Bronchial epithelial cell (primary cell): ENCODE data around the gene CEPT1. TPM values are rescaled to one million over a fixed set of nuclear protein-coding genes. Genes with fewer than 3 reads are reported as not detected.
A peak's percentile ranks its signal among the peaks of the same experiment; 100 is the strongest.

ENCODE experiments used
- DNase-seq: peaks from one replicate; pipeline ENCODE4 v3.0.0-alpha.2; 2010; ENCODE audit warnings: low read depth
- FAIRE-seq: peaks from 2 replicates; lab custom pipeline; 2011; peaks lifted over from hg19 to GRCh38; lab: Jason Lieb, UNC
- H3K27me3 ChIP-seq: 2 replicates; pipeline ENCODE4 v1.5.1; 2011; ENCODE audit warnings: low read length; ENCODE audit not compliant: control insufficient read depth, insufficient read depth
- H3K36me3 ChIP-seq: 2 replicates; pipeline ENCODE4 v1.5.1; 2011; ENCODE audit warnings: low read length; ENCODE audit not compliant: control insufficient read depth, insufficient read depth
- H3K4me3 ChIP-seq: 2 replicates; pipeline ENCODE4 v1.5.1; 2011; ENCODE audit warnings: mild to moderate bottlenecking, low read depth, low read length, control low read depth
- CTCF ChIP-seq: IDR thresholded peaks from 2 replicates; pipeline ENCODE4 v1.5.1; 2011; ENCODE audit warnings: mild to moderate bottlenecking, moderate library complexity, low read length, control low read depth, inconsistent platforms; ENCODE audit not compliant: insufficient read depth, severe bottlenecking
- total RNA-seq: library from RNA; depleted of rRNA; stranded (reverse); fragments of >200 nt; gene quantifications from 2 replicates; pipeline ENCODE4 v1.2.1, GENCODE V29; 2014

CEPT1 gene
- total RNA-seq, 1 donor from 2014 or later = 49.5 TPM

DNA sequence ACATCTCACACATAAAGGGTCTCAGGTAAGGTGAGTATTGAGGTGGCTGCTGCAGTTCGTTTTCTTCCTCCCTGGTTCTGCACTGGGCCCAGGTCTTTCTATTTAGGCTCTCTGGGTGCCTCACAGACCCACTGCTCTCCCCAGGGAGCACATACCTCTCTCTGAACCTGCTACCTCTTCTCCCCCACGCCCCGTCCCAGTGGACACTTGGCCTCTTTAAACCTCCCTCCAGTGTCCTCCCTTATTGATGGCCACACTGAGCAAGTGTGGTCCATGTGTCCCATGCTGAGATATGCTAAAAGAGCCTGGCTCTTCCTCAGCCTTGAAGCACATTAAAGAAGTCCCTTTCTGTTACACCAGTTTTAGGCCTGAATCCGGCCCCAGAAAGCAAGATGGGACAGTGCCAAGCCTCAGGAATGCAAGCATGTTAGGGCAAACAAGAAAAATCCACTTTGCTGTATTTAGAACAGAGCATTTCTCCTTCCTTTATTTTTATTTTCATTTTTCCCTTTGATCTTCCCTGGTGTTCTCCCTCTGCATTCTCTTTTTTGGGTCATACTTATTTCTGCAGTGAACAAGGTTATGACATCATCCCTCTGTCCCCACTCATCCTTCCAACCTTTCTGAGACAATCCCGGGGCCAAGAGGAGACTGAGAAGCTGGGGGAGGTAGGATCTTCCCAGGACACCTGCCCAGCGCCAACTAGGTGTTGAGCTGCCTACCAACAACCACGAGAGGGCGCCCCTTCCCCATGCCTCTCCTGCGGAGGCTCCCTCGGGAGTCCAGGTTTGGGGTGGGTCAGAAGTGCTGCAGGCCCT, 82.5 kb downstream of the CEPT1 start:
- no peaks in the 10 kb centered on the region for H3K27me3 ChIP-seq
- no peak for FAIRE-seq

DNA sequence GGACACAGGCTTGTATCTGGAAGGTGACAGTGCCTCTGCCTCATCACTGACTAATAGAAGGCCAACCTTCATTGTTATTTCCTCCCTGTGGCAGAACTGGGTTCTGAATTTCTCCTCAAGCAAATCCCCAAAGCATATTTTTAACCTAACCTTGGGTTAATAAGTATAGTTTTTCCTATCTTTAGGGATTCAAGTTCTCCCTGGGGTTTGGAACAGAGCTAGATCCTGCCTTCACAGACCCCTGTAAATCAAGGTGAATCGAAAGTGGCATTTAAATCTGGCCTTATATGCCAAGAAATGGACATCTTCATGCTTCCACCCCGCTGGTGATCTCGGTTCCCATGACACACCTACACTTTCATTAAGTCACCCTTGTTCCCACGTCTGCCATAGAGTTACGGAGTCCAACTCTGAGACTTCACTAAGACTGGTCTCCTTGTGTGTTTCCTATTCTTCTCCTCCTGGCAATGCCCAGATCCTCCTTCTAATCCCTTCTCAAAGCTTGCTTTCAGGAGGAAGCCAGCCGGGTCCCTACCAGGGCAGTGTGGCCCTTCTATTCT, 83.2 kb downstream of the CEPT1 start:
- no peak for TF ChIP-seq CTCF
- H3K36me3 ChIP-seq = no peaks in the 10 kb centered on the region
- no peaks in the 10 kb centered on the region for H3K27me3 ChIP-seq
- no peak overlapping the region for H3K4me3 ChIP-seq
- FAIRE-seq = no peak
- no peak for DNase-seq

More for the DNA sequence above, 82.5 kb downstream of the CEPT1 start:
- H3K36me3 ChIP-seq = no peaks in the 10 kb centered on the region
- H3K4me3 ChIP-seq = no peak overlapping the region
- peak; percentile 98 for TF ChIP-seq CTCF
- DNase-seq = peak; percentile 69

GRCh38 chr1:111225091-111225490, 85.1 kb downstream of the CEPT1 start:
- FAIRE-seq (no peak), DNase-seq (no peak)
- TF ChIP-seq CTCF = no peak
- Histone ChIP-seq H3K27me3 (no peaks in the 10 kb centered on the region), H3K36me3 (no peaks in the 10 kb centered on the region), H3K4me3 (no peak overlapping the region)

DNA sequence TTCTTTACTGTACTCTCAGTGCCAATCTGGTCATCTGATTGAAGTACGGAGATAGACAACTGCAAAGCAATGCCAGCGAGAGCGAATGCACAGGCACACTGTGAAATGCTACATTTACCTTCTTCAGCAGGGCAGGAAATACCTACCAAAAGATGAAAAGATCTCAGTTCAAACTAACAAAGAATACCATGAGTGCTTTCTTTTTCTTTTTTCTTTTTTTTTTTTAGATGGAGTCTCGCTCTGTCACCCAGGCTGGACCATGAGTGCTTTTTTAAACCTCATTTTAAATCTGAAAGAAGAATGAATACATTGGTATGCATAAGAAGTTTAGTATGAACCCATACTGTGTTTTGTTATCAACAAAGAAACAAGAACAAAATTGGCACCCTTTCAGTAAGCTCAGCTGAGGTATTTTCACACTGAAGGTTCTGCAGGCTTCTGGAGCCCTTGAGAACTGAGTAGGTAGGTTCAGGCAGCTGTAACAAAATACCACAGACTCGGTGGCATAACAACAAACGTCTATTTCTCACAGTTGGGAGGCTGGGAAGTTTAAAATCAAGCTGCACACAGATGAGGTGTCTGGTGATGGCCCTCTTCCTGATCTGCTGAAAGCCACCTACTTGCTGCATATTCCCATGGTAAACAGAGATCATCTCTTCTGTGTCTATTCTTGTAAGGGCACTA, 85.8 kb downstream of the CEPT1 start:
- no peak for DNase-seq
- Histone ChIP-seq H3K4me3 (no peak overlapping the region), H3K27me3 (no peaks in the 10 kb centered on the region), H3K36me3 (no peaks in the 10 kb centered on the region)
- no peak for TF ChIP-seq CTCF
- no peak for FAIRE-seq

DNA sequence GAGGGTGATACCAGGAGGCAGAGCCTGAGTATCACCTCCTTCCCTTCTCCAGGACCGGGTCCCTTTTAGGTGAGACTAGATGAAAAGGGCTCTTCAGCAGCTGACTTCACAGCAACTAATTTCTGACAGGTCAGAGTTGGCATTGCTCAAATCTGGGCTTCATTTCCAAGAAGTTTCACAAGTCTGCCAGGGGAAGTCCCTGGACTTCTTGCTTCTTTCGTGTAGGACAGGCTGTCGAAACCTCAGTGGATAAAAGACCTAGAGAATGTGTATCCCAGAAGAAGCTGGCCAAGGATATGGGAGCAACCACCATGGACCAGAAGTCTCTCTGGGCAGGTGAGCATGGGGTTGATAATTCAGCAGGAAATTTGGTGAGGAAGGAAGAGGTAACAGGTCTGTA, 87.4 kb downstream of the CEPT1 start, which contains the start of gene CHI3L2:
TSS of gene CHI3L2 (plus strand) at position 280 of the 400 bp plus-strand sequence. CDS start at position 297, 17 bp downstream.
- Histone ChIP-seq H3K36me3 (no peaks in the 10 kb centered on the region), H3K4me3 (no peak within 1 kb of the TSS), H3K27me3 (no peaks in the 10 kb centered on the region)
- DNase-seq (no peak), FAIRE-seq (no peak)
- no peak for TF ChIP-seq CTCF
